Parathyroid adenoma (tissue), 2 donors: Measurements from ENCODE around the gene LUZP2.

ENCODE experiments used
- H2AFZ ChIP-seq: fragments of 300-600 bp; sonication (generic); one replicate; pipeline ENCODE4 v1.7.0; 2017; ENCODE audit warnings: antibody characterized with exemption, mild to moderate bottlenecking
- H3K27ac ChIP-seq: fragments of 300-600 bp; sonication (generic); one replicate; pipeline ENCODE4 v1.7.0; 2017
- H3K27me3 ChIP-seq: fragments of 300-600 bp; sonication (generic); one replicate; pipeline ENCODE4 v1.7.0; 2017; ENCODE audit warnings: low read length; ENCODE audit not compliant: control insufficient read depth, insufficient read depth
- H3K36me3 ChIP-seq: fragments of 300-600 bp; sonication (generic); one replicate; pipeline ENCODE4 v1.7.0; 2017; ENCODE audit warnings: low read length; ENCODE audit not compliant: control insufficient read depth, insufficient read depth
- H3K4me1 ChIP-seq: fragments of 300-600 bp; sonication (generic); one replicate; pipeline ENCODE4 v1.7.0; 2017; ENCODE audit warnings: control low read depth
- H3K4me2 ChIP-seq: fragments of 300-600 bp; sonication (generic); one replicate; pipeline ENCODE4 v1.7.0; 2017; ENCODE audit warnings: low read length
- H3K4me3 ChIP-seq: fragments of 300-600 bp; sonication (generic); one replicate; pipeline ENCODE4 v1.7.0; 2017; ENCODE audit warnings: low read depth, low read length
- H3K79me2 ChIP-seq: fragments of 300-600 bp; sonication (generic); one replicate; pipeline ENCODE4 v1.7.0; 2017; ENCODE audit warnings: control low read depth
- H3K9ac ChIP-seq: fragments of 300-600 bp; sonication (generic); one replicate; pipeline ENCODE4 v1.7.0; 2017; ENCODE audit warnings: mild to moderate bottlenecking
- H3K9me3 ChIP-seq: fragments of 300-600 bp; sonication (generic); one replicate; pipeline ENCODE4 v1.7.0; 2017; ENCODE audit warnings: low read length; ENCODE audit not compliant: control insufficient read depth
- TF ChIP-seq, protein P1 (sequence below): fragments of 300-600 bp; sonication (generic); IDR thresholded peaks from one replicate; pipeline ENCODE4 v1.7.0; 2017; ENCODE audit warnings: antibody characterized with exemption, mild to moderate bottlenecking
- donor health status: primary hyperparathyroidism.

Gene LUZP2

DNA sequence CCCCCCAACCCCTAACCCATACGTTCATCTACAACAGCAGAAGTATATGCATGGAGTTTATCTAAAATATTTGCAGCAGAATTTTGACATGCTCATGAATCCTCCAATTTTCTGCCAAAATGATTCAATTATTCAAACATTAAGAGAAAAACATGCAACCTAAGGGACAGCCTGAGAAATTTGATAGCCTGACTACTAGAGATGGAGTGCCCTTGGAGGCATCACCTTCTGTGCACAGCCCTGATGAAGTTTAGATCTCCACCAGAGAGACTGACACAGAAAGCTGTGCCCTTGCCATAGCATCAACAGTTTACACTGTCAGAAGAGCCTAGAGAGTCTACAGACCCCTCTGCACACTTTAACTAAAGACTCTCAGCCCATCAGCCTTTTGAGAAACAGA, 217.7 kb downstream of the LUZP2 start:
- Histone ChIP-seq H3K27me3 (no peaks in the 10 kb centered on the region), H3K9ac (no peak overlapping the region), H3K27ac (no peak overlapping the region), H3K36me3 (no peaks in the 10 kb centered on the region), H3K4me3 (no peak overlapping the region), H3K9me3 (no peaks in the 10 kb centered on the region), H2AFZ (no peak overlapping the region), H3K4me1 (no peaks in the 10 kb centered on the region), H3K4me2 (no peak overlapping the region), H3K79me2 (no peaks in the 10 kb centered on the region)
- TF ChIP-seq, protein P1, sequence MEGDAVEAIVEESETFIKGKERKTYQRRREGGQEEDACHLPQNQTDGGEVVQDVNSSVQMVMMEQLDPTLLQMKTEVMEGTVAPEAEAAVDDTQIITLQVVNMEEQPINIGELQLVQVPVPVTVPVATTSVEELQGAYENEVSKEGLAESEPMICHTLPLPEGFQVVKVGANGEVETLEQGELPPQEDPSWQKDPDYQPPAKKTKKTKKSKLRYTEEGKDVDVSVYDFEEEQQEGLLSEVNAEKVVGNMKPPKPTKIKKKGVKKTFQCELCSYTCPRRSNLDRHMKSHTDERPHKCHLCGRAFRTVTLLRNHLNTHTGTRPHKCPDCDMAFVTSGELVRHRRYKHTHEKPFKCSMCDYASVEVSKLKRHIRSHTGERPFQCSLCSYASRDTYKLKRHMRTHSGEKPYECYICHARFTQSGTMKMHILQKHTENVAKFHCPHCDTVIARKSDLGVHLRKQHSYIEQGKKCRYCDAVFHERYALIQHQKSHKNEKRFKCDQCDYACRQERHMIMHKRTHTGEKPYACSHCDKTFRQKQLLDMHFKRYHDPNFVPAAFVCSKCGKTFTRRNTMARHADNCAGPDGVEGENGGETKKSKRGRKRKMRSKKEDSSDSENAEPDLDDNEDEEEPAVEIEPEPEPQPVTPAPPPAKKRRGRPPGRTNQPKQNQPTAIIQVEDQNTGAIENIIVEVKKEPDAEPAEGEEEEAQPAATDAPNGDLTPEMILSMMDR = no peak

DNA sequence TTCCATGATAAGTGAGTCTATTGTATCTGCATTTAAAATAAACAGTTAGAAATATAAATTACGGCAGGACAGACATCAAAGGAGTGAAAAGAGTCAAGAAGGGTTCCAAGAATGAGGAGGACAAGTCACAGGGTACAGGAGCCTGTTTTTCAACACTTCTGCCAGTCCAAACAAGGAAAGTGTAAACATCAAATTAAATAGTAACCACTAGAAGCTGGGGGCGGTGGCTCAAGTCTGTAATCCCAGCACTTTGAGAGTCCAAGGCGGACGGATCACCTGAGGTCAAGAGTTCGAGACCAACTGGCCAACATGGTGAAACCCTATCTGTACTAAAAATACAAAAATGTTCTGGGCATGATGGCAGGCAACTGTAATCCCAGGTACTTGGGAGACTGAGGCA, 219.6 kb downstream of the LUZP2 start:
- Histone ChIP-seq H3K4me2 (no peak overlapping the region), H2AFZ (no peak overlapping the region), H3K4me1 (no peaks in the 10 kb centered on the region), H3K9ac (no peak overlapping the region), H3K4me3 (no peak overlapping the region), H3K27me3 (no peaks in the 10 kb centered on the region), H3K27ac (no peak overlapping the region), H3K36me3 (no peaks in the 10 kb centered on the region), H3K79me2 (no peaks in the 10 kb centered on the region), H3K9me3 (no peaks in the 10 kb centered on the region)
- TF ChIP-seq, protein P1 = no peak

DNA sequence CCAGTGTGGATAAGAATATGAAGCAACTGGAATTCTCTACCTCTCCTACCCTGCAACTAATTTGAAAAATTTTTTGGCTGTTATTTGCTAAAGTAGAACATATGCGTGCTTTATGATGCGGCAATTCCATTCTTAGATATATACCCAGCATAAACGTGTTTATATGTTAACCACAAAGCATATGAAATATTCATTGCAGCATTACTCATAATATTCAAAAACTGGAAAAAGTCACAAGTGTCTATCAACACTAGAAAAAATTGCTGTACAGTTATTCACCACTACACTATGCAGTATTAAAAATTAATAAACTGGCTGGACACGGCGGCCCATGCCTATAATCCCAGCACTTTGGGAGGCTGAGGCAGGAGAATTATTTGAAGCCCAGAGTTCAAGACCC, 226.4 kb downstream of the LUZP2 start:
- Histone ChIP-seq H3K4me2 (no peak overlapping the region), H3K79me2 (no peaks in the 10 kb centered on the region), H3K36me3 (no peaks in the 10 kb centered on the region), H3K4me3 (no peak overlapping the region), H3K27ac (no peak overlapping the region), H3K9ac (no peak overlapping the region), H3K9me3 (no peaks in the 10 kb centered on the region), H3K27me3 (no peaks in the 10 kb centered on the region), H3K4me1 (no peaks in the 10 kb centered on the region), H2AFZ (no peak overlapping the region)
- TF ChIP-seq, protein P1 = no peak

DNA sequence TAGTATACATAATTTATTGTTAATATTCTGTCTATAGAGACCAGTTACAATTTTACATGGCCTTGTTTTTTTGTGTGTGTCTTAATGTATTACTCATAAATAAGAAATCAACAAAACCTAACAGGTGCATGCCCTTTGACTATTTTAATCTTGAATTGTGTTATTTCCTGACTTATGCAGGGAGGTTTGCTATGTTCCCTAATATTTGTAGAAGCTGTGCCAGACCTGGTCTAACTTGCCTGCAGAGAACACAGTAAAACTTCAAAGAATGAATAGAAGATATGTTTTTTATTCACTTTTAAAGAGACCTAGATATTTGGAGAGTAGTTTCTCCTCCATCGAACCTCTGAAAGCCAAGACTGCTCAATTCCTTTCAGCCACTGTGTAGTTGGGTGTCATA, 234.7 kb downstream of the LUZP2 start:
- H3K27me3 ChIP-seq = no peaks in the 10 kb centered on the region
- H3K9ac ChIP-seq = no peak overlapping the region
- TF ChIP-seq, protein P1 = no peak
- no peak overlapping the region for H3K27ac ChIP-seq
- no peak overlapping the region for H2AFZ ChIP-seq
- H3K4me2 ChIP-seq = no peak overlapping the region
- no peak overlapping the region for H3K4me3 ChIP-seq
- H3K4me1 ChIP-seq = no peaks in the 10 kb centered on the region
- no peaks in the 10 kb centered on the region for H3K9me3 ChIP-seq
- H3K36me3 ChIP-seq = no peaks in the 10 kb centered on the region
- H3K79me2 ChIP-seq = no peaks in the 10 kb centered on the region

DNA sequence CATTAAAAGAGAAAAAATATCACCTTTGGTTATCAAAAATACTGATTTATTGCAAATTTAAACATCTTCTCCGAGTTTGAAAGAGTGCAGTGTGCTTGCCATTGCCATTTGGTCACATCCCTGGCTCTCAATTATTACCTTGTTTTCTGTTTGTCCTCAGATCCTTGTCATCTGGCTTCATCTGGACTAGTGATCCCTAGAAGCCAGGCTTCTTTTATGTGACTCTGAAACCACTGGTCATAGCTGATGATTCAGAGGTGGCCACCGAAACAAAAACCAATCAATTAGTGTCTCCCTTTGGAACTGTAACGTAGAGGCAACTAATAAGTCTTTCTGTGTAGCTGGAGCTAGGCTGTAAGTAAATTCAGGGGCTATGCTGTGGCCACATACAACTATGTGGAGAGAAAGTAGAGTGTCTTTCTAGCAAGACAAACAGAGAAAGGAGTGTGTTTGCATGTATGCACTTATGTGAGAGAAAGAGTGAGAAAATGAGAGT, 237.9 kb downstream of the LUZP2 start:
- no peaks in the 10 kb centered on the region for H3K27me3 ChIP-seq
- H2AFZ ChIP-seq = no peak overlapping the region
- H3K9ac ChIP-seq = no peak overlapping the region
- no peak overlapping the region for H3K27ac ChIP-seq
- H3K4me1 ChIP-seq = no peaks in the 10 kb centered on the region
- no peaks in the 10 kb centered on the region for H3K36me3 ChIP-seq
- H3K4me3 ChIP-seq = no peak overlapping the region
- no peaks in the 10 kb centered on the region for H3K9me3 ChIP-seq
- TF ChIP-seq, protein P1 = no peak
- no peak overlapping the region for H3K4me2 ChIP-seq
- H3K79me2 ChIP-seq = no peaks in the 10 kb centered on the region
